Ascending aorta (tissue), 2 donors: Measurements from ENCODE around the gene RESP18. TPM values are rescaled to one million over a fixed set of nuclear protein-coding genes. Genes with fewer than 3 reads are reported as not detected.

Experiments used
- DNase-seq, 2 donors: peaks; one replicate each; pipeline ENCODE4 v3.0.0-alpha.2; 2019; ENCODE audit warnings: low spot score in 2 of 2
- H3K27ac ChIP-seq, 2 donors: fragments of 200-600 bp; sonication (generic); one replicate each; pipeline ENCODE4 v1.5.1; 2016 to 2017; ENCODE audit warnings: mild to moderate bottlenecking in 1 of 2
- H3K27me3 ChIP-seq: fragments of 200-600 bp; sonication (generic); one replicate; pipeline ENCODE4 v1.5.1; 2017
- H3K36me3 ChIP-seq, 2 donors: fragments of 200-600 bp; sonication (generic); one replicate each; pipeline ENCODE4 v1.5.1; 2016
- H3K4me1 ChIP-seq, 2 donors: fragments of 200-600 bp; sonication (generic); one replicate each; pipeline ENCODE4 v1.5.1; 2016 to 2017; ENCODE audit warnings: mild to moderate bottlenecking in 1 of 2
- H3K4me3 ChIP-seq, 2 donors: fragments of 200-600 bp; sonication (generic); one replicate each; pipeline ENCODE4 v1.5.1; 2016 to 2017; ENCODE audit warnings: mild to moderate bottlenecking in 1 of 2
- H3K9me3 ChIP-seq, 2 donors: fragments of 200-600 bp; sonication (generic); one replicate each; pipeline ENCODE4 v1.5.1; 2016
- CTCF ChIP-seq, 3 experiments: fragments of 200-600 bp in 2 of 3; fragments of 450-650 bp in 1 of 3; sonication (generic) in 2 of 3; IDR thresholded peaks; one replicate each; pipeline ENCODE4 v1.5.1; 2016 to 2019; ENCODE audit warnings: antibody characterized with exemption in 3 of 3, mild to moderate bottlenecking in 1 of 3, moderate library complexity in 1 of 3
- intact Hi-C: fragments of 100-400 bp; cut with DNase I; formaldehyde crosslinking; loops from one replicate; pipeline ENCODE4 v1.15.1; 2023
- total RNA-seq: library from RNA; depleted of rRNA; stranded (reverse); fragments of >200 nt; gene quantifications from one replicate; pipeline ENCODE4 v1.1.0, GENCODE V29; 2016

The RESP18 gene
- total RNA-seq, 1 donor from 2014 or later = not detected

DNA sequence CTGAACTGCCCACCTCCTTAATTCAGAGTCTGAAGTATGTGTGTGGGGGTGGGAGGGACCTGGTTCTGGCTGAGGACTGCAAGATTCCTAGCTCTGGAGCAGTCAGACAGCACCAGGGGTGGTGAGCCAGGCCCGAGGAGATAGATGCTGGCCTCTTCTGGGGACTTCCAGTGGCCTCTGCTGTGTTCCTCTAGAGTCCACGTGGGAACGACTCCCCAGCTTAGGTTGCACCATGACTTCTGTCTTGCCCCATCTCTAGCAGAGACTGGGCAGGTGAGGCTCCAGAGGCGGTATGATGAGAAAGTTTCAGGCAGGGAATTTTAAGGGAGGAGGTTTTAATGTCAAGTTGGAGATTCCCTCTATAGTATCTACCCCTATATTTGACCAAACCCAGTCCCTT is 22.0 kb upstream of the RESP18 start:
- Histone ChIP-seq H3K27ac (no peak overlapping the region), H3K9me3 (no peaks in the 10 kb centered on the region), H3K27me3 (no peaks in the 10 kb centered on the region), H3K4me1 (peaks cover 0 to 3% of the 10 kb centered on the region in 2 donors), H3K36me3 (no peaks in the 10 kb centered on the region), H3K4me3 (no peak overlapping the region)
- intact Hi-C loops = no loop called here
- DNase-seq = no peak
- no peak for TF ChIP-seq CTCF (IDR thresholded peaks at IDR 0.05)

DNA sequence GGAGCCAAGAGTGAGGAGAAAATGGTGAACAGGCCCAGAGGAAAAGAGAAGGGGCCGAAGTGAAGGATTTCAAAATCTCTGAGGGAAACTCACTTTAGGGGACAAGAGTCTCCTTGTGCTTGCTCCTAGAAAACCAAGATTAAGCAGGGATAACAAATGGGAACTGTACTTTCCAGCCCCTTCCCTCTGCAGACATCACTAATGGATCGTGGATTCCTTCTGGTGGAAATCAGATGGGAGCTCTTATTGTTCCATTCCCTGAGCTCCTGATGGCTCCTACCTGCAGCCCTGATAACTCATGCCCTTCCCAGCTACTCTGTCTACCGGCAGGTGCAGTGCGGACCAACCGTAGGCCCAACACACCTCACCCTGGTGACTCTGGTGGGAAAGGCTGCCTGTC is 20.6 kb upstream of the RESP18 start:
- Histone ChIP-seq H3K9me3 (no peaks in the 10 kb centered on the region), H3K4me3 (no peak overlapping the region), H3K27me3 (no peaks in the 10 kb centered on the region), H3K27ac (no peak overlapping the region), H3K36me3 (no peaks in the 10 kb centered on the region), H3K4me1 (no peaks in the 10 kb centered on the region)
- DNase-seq = no peak
- TF ChIP-seq CTCF (IDR thresholded peaks at IDR 0.05) = no peak
- intact Hi-C loops = no loop called here

DNA sequence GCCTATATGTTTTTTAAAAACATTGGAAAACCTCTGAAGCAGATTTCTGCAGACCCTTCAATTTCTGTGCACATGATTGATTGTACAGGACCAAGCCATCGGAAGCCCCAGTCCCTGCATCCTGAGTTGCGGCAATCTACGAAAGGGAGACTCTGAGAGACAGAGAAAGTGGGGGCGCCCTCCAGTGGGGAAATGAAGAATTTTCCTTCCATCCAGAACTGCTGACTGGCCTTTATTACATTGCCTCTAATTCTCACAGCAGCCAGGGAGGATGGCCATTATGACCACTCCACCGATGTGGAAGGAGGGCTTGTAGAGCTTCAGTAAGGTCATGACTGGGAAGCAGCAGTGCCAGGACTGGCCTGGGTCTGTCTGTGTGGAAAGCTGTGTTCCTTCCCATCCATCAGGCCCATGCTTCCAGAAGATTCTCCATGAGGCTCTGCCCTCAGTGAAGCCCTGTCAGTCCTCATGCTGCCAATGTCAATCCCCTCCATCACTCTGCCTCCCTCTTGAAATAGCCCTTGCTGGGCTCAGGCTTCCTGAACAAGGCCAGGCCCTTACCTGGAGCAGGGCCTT is 20.0 kb upstream of the RESP18 start:
- Histone ChIP-seq H3K9me3 (no peaks in the 10 kb centered on the region), H3K27ac (no peak overlapping the region), H3K36me3 (no peaks in the 10 kb centered on the region), H3K4me1 (no peaks in the 10 kb centered on the region), H3K27me3 (no peaks in the 10 kb centered on the region), H3K4me3 (no peak overlapping the region)
- DNase-seq = peak in 1 of 2 donors; percentile 69
- TF ChIP-seq CTCF (IDR thresholded peaks at IDR 0.05) = peak; percentile 26 to 46 (median 28)
- intact Hi-C loops = no loop called here

- no peak overlapping the region for H3K27ac ChIP-seq
- no peaks in the 10 kb centered on the region for H3K27me3 ChIP-seq
- no peak overlapping the region for H3K4me3 ChIP-seq
- H3K36me3 ChIP-seq = no peaks in the 10 kb centered on the region
- intact Hi-C loops = no loop called here
- no peaks in the 10 kb centered on the region for H3K9me3 ChIP-seq
- no peak for TF ChIP-seq CTCF (IDR thresholded peaks at IDR 0.05)
- no peak for DNase-seq
- H3K4me1 ChIP-seq = no peaks in the 10 kb centered on the region
Observed at GRCh38 chr2:219350710-219351221, 18.2 kb upstream of the RESP18 start.

DNA sequence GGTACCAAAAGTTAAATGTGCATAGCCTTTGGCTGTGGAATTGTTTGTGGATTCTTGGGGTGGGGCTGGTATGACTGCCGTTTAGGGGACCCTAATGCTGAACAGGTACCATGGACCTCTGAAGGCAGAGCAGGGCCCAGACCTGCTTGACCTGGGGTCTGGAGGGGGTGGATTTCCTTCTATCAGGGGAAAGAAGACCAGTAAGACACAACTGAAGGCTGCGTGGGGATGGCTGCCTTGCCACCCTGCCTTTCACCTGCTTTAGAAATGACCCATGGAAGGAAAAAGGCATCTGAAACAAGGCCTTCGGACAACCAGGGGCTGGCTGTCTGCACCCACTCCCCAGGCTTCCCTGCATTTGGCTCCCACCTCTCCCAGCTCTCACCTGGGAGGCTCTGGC is 17.7 kb upstream of the RESP18 start:
- intact Hi-C loops = no loop called here
- Histone ChIP-seq H3K4me3 (no peak overlapping the region), H3K9me3 (no peaks in the 10 kb centered on the region), H3K36me3 (no peaks in the 10 kb centered on the region), H3K27ac (no peak overlapping the region), H3K27me3 (no peaks in the 10 kb centered on the region), H3K4me1 (no peaks in the 10 kb centered on the region)
- no peak for DNase-seq
- TF ChIP-seq CTCF (IDR thresholded peaks at IDR 0.05) = no peak
